ENCODE results near the gene CTLA4.

The CTLA4 gene

GRCh38 chr2:203867561-203868200, at the start of gene CTLA4:
Gene CTLA4, plus strand, starts transcription at chr2:203867771. Its CDS starts 172 bp downstream, at chr2:203867943.
- no peak for DNase-seq

DNA sequence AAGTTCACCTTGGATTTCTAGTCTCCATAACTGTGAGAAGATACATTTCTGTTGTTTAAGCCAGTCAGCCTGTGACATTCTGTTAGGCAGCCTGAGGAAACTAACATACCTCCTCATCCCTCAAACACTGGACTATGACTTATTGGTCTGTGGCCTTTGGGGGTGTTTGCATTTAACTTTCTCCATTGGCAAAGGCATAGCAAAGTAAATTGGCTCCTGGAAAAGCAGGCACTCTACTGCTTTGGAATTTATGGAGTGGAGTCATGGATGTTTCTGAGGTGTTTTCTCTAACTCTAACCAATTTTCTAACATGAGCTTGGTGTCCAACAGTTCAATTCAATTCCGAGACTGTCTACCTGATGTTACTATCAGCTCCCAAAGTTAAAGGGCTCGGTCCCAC, 48.9 kb upstream of the CTLA4 start:
- no peak for DNase-seq

- no peak for DNase-seq
Measured at GRCh38 chr2:203819434-203820133, 48.0 kb upstream of the CTLA4 start.

- no peak for DNase-seq
Measured at GRCh38 chr2:203820969-203821368, 46.6 kb upstream of the CTLA4 start.

- no peak for DNase-seq
Measured at GRCh38 chr2:203822240-203822639, 45.3 kb upstream of the CTLA4 start.

GRCh38 chr2:203823173-203823572, 44.4 kb upstream of the CTLA4 start:
- DNase-seq = no peak

GRCh38 chr2:203824057-203824456, 43.5 kb upstream of the CTLA4 start:
- no peak for DNase-seq

DNA sequence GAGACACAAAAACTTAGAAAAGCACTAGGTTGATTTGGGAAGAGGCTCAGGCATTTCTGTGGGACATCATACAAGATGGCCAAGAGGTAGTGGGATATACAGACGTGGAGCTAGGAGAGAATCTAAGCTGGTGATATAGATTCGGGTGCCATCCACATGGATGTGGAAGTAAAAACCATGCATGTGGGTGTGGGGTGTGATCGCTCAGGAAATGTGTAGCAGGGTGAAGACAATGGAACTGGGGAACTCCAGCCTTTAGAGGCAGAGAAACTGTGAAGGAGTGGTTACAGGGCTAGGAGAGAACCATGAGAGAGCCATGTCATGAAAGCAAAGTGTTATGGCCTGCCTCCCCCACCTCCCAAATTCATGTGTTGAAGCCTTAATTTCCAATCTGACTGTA, 43.0 kb upstream of the CTLA4 start:
- no peak for DNase-seq

GRCh38 chr2:203826704-203827103, 40.9 kb upstream of the CTLA4 start:
- no peak for DNase-seq

DNA sequence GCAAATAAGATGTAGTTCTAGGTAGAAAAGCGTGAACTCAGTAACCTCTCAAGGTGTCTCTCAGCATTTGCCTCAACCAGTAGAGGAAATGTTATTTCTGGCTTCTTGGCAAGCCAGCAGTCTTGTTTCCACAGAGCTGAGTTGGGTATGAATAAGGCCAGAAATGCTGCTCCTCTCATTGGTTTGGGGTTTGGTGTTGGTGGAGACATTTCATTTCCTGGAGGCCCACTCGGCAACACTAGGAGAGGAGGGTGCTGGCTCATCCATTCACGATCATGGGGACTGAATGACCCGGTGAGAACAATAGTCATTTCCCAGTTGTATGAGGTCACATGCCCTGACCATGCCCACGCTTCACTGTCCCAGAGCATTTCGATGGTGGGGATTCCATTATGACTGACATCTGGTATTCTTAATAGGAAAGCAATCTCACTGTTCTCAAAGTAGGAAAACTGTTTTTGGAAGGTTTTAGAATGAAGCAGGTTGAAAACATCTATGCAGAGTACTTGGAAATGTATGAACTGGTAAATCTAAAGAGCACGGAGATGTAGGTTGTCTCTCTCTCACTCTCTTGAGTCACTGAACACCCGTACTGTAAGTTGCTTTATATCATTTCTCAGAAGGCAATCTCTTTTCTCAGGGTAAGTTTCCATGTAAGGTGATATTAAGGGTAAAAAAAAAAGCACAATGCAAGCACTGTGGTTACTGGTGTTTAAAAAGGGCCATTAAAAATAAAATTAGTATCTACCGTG, 37.1 kb upstream of the CTLA4 start:
- no peak for DNase-seq

DNA sequence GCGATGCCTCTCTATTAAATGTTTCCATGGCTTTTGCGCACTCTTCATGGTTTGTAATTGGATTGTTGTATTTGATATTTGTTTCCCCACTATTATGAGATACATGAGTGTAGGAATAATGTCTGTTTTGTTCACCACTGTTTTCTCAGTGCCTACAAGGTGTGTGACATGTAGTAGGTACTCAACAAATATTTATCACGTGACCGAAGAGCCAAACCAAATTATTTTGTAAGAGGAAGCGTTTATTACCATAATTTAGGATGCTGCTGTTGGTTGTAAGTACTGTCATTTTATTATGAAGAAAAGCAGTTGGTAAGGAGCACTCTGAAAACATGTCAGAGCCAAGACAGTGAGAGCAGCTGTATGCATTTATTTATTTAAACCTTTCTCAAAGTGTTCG, 32.2 kb upstream of the CTLA4 start:
- no peak for DNase-seq

DNA sequence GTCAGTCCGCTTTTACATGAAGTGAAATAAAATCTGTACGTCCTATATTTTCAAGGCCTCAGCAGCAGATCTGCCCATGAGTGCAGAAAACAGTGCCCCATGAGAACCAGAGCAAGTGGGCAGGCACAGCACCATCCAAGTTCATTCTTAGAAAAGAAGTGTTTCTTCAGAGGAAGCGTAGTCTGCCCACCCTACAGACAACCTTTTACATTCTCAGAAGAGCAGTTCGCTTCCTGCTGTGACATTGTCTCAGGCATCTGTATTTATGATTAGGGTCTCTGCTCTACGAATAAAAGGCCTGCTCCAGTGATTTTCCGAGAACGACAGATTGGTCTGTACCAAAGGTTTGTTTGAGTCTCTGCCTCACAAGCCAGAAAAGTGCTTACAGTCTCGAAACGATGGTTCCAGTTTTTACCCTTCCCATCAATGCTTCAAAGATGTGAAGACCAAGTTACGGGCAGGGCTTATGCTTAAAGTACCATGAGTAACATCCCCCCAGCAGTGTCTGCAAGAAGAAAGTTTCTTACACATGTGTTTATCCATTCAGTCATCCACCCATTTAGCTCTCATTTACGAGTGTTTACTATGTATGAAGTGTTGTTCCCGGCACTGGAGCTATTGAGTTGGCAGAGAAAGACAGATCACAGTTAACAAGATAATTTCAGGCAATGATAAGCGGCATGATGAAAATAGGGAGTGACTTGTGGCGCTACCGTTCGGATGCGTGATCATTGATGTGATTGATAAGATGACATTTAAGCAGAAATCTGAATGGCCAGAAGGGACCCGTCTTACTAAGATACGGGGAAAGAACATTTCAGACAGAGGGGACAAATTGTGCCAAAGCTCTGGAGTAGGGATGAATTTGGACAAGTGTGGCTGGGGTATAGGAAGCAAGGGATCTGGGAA, 31.4 kb upstream of the CTLA4 start:
- no peak for DNase-seq

DNA sequence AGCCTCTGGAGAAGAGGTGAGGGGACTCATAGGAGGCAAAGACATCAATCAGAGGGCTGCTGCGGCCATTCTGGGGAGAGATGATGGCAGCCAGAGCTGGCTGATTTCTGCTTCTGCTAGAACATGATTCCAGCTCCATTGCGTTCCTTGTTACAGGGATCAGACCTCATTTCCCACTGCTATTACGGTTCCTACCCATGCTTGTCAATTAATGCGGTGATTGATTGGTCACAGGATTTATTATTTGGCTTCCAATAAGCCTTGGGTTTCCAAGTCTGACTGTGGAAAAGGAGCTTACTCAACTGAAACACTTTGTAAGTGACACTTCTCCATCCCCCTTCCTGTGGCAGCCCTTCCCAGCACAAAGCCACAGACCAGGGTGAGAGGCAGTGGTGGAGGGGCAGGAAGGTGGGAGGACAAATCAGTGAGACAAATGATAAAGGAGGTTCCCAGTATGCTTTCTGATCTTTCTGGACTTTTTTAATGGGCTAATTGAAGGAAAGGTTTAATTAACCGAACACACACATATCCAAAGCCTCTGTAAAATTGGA, 26.8 kb upstream of the CTLA4 start:
- no peak for DNase-seq

DNA sequence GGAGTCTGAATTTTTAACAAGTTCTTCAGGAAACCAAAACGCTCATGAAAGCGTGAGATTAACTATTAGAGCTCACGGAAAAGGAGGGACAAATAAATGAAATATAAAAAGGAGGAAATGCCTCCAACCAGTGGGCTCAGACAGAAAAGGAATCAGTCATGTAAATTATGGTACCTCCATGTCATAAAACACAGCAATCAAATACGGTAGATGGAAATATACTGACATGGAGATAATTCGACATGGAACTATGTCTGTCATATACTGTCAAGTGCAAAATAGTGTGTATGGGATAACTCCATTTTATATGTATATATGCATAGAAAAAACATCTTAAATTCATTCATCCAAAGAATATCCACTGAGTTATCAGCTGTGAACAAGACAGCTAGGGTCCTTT, 25.9 kb upstream of the CTLA4 start:
- no peak for DNase-seq

DNA sequence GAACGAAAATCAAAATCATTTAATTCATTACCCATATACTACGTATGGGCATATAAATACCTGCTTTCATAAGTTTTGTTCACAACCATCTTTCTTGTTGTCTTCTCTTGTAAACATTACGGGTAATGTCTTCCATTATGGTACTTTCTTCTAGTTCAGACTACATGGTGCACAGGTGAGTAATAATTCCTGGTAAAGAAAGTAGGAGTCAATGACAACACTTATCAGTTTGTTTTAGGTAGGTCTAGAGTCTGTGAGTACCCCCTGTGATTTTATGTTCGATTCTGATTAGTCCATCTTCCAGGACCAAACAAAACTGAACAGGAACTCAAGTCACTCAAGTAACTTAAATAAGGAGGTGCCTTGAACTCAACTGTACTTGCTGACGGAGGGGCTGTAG, 25.2 kb upstream of the CTLA4 start:
- DNase-seq = no peak

- no peak for DNase-seq
Measured at GRCh38 chr2:203846490-203847105, 21.0 kb upstream of the CTLA4 start.

GRCh38 chr2:203849010-203849409, 18.6 kb upstream of the CTLA4 start:
- no peak for DNase-seq

- DNase-seq = no peak
Measured at GRCh38 chr2:203852760-203853159, 14.8 kb upstream of the CTLA4 start.

DNA sequence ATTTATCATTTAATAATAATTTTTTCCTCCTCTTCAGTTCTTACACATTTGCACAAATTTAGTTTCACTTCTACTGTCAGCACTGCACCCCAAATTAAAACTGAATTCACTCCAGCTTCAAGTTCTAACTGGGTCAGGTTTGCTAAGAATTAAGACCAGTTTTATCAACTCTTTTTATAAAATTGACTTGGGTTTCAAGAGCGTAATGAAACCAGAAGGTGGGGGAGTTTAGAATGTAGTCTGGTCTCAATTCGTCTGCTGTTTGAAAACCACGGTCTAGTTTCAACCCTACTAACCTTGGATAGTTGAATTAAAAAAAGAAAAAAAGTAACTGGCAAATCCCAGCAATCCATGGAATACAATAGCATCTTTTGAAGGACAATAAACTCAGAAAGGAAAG, 14.3 kb upstream of the CTLA4 start:
- DNase-seq = no peak

DNA sequence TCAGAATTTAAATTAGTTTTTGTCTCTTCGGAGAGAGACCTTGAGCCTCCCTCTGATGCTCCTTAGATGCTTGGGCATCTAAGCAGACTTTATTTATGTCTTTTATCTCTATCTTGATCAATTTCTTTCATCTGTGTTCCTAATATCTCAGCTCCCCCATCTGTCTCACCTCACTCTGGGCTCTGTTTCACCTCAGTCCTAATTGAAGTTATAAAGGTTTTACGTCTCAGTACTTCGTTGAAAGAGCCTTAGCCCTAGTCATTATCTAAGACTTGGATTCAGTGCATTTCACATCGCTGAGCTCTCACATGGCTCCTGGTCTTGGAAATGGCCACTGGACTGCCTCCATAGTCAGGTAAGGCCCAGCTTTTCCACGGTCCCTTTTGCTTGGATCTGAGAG, 13.8 kb upstream of the CTLA4 start:
- DNase-seq = no peak

- DNase-seq = no peak
Measured at GRCh38 chr2:203855274-203855673, 12.3 kb upstream of the CTLA4 start.

GRCh38 chr2:203857656-203858055, 9.9 kb upstream of the CTLA4 start:
- no peak for DNase-seq
